Caco-2 (cell line): ENCODE measurements around the gene CARD11. TPM values are rescaled to one million over a fixed set of nuclear protein-coding genes. Genes with fewer than 3 reads are reported as not detected.

Experiments
- BruUV-seq: library from RNA; stranded (reverse); fragments of 400-500 nt; replicated peaks from 2 replicates; lab custom pipeline; 2021; lab: Mats Ljungman, UMichigan
- CTCF ChIA-PET: fragments of 300-600 bp; sonication (Branson Sonifier 250); formaldehyde crosslinking; loops from one replicate; lab custom pipeline; 2022; ENCODE audit warnings: antibody characterized with exemption; lab: Charles Lee
- POLR2A ChIA-PET: fragments of 300-600 bp; sonication (Branson Sonifier 250); formaldehyde crosslinking; loops from one replicate; lab custom pipeline; 2022; ENCODE audit warnings: antibody characterized with exemption; lab: Charles Lee
- DNase-seq, 2 experiments: peaks; one replicate each; pipeline versions ENCODE4 v3.0.0 to v3.0.0-alpha.2; 2020 to 2022
- H3K27me3 ChIP-seq: replicated peaks from 2 replicates; pipeline ENCODE4 v1.6.0; 2011; ENCODE audit warnings: low read length; ENCODE audit not compliant: control insufficient read depth, insufficient read depth
- H3K36me3 ChIP-seq: 2 replicates; pipeline ENCODE4 v1.5.1; 2011; ENCODE audit warnings: low read length; ENCODE audit not compliant: control insufficient read depth, insufficient read depth
- H3K4me1 ChIP-seq: fragments of 250-450 bp; sonication (Bioruptor Pico); 2 replicates; pipeline ENCODE4 v1.5.1; 2020; ENCODE audit warnings: mild to moderate bottlenecking
- H3K4me3 ChIP-seq: 2 replicates; pipeline ENCODE4 v1.5.1; 2011; ENCODE audit warnings: low read depth, mild to moderate bottlenecking, control low read depth, low read length
- H3K9me3 ChIP-seq: fragments of 250-450 bp; sonication (Bioruptor Pico); 2 replicates; pipeline ENCODE4 v1.5.1; 2020; ENCODE audit warnings: mild to moderate bottlenecking, moderate library complexity
- H3K27ac Mint-ChIP-seq: one replicate; pipeline ENCODE4 v1.8.0; 2022; ENCODE audit warnings: mixed read lengths; ENCODE audit not compliant: unreplicated experiment
- H3K27me3 Mint-ChIP-seq: one replicate; pipeline ENCODE4 v1.8.0; 2022; ENCODE audit warnings: mixed read lengths; ENCODE audit not compliant: insufficient read depth, unreplicated experiment
- H3K36me3 Mint-ChIP-seq: one replicate; pipeline ENCODE4 v1.8.0; 2022; ENCODE audit warnings: mild to moderate bottlenecking, mixed read lengths; ENCODE audit not compliant: insufficient read depth, unreplicated experiment
- H3K4me1 Mint-ChIP-seq: one replicate; pipeline ENCODE4 v1.8.0; 2022; ENCODE audit warnings: low read depth, mixed read lengths; ENCODE audit not compliant: unreplicated experiment
- H3K4me3 Mint-ChIP-seq: one replicate; pipeline ENCODE4 v1.8.0; 2022; ENCODE audit warnings: mild to moderate bottlenecking, moderate library complexity, mixed read lengths; ENCODE audit not compliant: unreplicated experiment
- H3K9me3 Mint-ChIP-seq: one replicate; pipeline ENCODE4 v1.8.0; 2022; ENCODE audit warnings: mixed read lengths; ENCODE audit not compliant: unreplicated experiment
- intact Hi-C: fragments of 100-400 bp; cut with micrococcal nuclease; formaldehyde crosslinking; loops from one replicate; pipeline ENCODE4 v1.10.0; 2022; ENCODE audit not compliant: unreplicated experiment
- total RNA-seq: library from RNA; stranded (reverse); gene quantifications from 2 replicates; pipeline ENCODE4 v1.2.3, GENCODE V29; 2022
- TF ChIP-seq, protein P1 (sequence below), 2 experiments: fragments of 200-600 bp in 1 of 2; IDR thresholded peaks; 1 replicate in 1 of 2; 2 replicates in 1 of 2; pipeline versions ENCODE4 v1.5.1 to v1.8.0; 2011 to 2022; ENCODE audit warnings: antibody characterized with exemption in 1 of 2, control low read depth in 1 of 2, inconsistent platforms in 1 of 2, low read depth in 1 of 2, low read length in 1 of 2, mild to moderate bottlenecking in 1 of 2, moderate library complexity in 1 of 2; ENCODE audit not compliant: insufficient read depth in 1 of 2, severe bottlenecking in 1 of 2, unreplicated experiment in 1 of 2

The CARD11 gene
- total RNA-seq, 1 experiment from 2014 or later, result 5.4 TPM

DNA sequence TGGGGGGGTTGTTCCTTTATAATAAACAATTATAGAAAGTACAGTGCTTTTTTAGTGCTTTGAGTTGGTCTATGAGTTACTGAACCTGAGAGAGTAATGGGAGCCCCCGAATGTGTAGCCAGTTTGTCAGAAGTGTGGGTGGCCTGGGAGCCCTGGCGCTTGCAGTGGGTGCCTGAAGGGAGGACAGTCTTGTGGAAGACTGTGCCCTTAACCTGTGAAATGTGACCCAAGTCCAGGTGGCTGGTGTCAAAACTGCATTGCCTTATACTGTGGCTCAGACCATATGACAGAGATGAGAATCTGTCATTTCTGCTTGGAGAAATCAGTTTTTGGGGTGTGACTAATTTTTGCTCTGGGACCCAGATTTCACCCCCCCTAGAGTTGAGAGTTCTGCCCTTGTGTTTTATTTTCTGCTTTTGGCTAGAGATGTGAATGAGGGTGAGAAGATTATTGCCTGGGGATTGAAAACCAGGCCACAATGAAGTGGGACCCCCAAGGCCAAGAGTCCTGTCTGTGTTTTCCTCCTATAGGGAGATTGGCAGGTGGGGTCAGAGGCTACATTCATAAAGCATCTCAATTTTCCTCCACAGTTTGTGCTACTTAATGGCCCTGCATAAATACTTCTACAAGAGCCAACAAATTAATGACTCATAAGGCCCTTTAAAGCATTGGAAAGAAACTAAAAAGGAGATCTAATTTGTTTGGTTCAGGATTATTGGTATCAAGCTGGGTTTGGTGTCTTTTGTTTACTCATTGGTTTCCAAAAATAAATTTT is 24.1 kb upstream of the CARD11 start:
- H3K27ac Mint-ChIP-seq, result no peak overlapping the region
- no peaks in the 10 kb centered on the region for H3K9me3 ChIP-seq

DNA sequence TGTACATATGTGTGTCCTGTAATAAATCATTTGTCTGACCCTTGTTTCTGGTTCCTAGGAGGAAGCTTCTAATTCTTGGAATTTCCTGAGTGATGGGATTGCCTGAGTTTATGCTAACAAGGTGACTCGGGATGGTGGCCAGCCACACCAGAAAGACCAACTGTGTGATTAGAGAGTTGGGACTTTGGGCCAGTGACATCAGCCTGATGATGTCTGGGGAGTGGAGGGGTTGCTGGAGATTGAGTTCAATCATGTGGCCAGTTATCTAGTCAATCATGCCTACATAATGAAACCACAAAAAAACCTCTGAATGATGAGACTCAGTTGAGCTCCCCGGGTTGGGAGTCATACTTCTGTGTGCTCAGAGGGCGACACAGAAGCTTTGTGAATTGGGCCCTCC is 23.5 kb upstream of the CARD11 start:
- BruUV-seq, result no TSS peak
- H3K9me3 ChIP-seq, result no peaks in the 10 kb centered on the region
- Mint-ChIP-seq H3K9me3 (no peaks in the 10 kb centered on the region), H3K27me3 (no peaks in the 10 kb centered on the region), H3K27ac (no peak overlapping the region), H3K36me3 (no peaks in the 10 kb centered on the region), H3K4me3 (no peak overlapping the region), H3K4me1 (no peaks in the 10 kb centered on the region)
- CTCF ChIA-PET, result no interaction called here
- no peaks in the 10 kb centered on the region for H3K4me1 ChIP-seq
- POLR2A ChIA-PET, result no interaction called here
- intact Hi-C loops, result no loop called here
- no peak overlapping the region for H3K4me3 ChIP-seq
- no peak for DNase-seq
- TF ChIP-seq, protein P1, sequence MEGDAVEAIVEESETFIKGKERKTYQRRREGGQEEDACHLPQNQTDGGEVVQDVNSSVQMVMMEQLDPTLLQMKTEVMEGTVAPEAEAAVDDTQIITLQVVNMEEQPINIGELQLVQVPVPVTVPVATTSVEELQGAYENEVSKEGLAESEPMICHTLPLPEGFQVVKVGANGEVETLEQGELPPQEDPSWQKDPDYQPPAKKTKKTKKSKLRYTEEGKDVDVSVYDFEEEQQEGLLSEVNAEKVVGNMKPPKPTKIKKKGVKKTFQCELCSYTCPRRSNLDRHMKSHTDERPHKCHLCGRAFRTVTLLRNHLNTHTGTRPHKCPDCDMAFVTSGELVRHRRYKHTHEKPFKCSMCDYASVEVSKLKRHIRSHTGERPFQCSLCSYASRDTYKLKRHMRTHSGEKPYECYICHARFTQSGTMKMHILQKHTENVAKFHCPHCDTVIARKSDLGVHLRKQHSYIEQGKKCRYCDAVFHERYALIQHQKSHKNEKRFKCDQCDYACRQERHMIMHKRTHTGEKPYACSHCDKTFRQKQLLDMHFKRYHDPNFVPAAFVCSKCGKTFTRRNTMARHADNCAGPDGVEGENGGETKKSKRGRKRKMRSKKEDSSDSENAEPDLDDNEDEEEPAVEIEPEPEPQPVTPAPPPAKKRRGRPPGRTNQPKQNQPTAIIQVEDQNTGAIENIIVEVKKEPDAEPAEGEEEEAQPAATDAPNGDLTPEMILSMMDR (IDR thresholded peaks at IDR 0.05; ENCODE audit: insufficient read depth in 1 of 2, low read depth in 1 of 2, low read length in 1 of 2, severe bottlenecking in 1 of 2, unreplicated experiment in 1 of 2), result no peak
- no peaks in the 10 kb centered on the region for H3K27me3 ChIP-seq
- no peaks in the 10 kb centered on the region for H3K36me3 ChIP-seq

More for the DNA sequence above, 24.1 kb upstream of the CARD11 start:
- no peak overlapping the region for H3K4me3 Mint-ChIP-seq
- DNase-seq, result no peak
- H3K27me3 Mint-ChIP-seq, result peaks cover 3% of the 10 kb centered on the region
- ChIA-PET POLR2A (no interaction called here), CTCF (no interaction called here)
- Histone ChIP-seq H3K4me3 (no peak overlapping the region), H3K4me1 (no peaks in the 10 kb centered on the region), H3K36me3 (no peaks in the 10 kb centered on the region), H3K27me3 (no peaks in the 10 kb centered on the region)
- TF ChIP-seq, protein P1 (IDR thresholded peaks at IDR 0.05; ENCODE audit: insufficient read depth in 1 of 2, low read depth in 1 of 2, low read length in 1 of 2, severe bottlenecking in 1 of 2, unreplicated experiment in 1 of 2), result no peak
- intact Hi-C loops, result no loop called here
- no TSS peak for BruUV-seq
- H3K36me3 Mint-ChIP-seq, result no peaks in the 10 kb centered on the region
- H3K4me1 Mint-ChIP-seq, result no peaks in the 10 kb centered on the region
- H3K9me3 Mint-ChIP-seq, result no peaks in the 10 kb centered on the region

DNA sequence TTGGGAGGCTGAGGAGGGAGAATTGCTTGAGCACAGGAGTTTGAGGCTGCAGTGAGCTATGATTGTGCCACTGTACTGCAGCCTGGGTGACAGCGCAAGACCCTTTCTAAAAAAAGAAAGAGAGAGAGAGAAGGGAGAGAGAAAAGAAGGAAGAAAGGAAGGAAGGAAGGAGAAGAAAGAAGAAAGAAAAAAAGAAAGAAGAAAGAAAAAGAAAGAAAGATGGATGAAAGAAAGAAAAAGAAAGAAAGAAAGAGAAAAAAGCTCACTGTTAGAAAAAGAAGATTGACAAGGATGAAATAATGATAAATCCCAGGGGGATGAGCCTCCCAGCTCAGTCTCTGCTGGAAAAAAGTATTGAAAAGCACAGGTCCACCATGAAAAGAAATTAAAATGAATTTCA is 22.8 kb upstream of the CARD11 start:
- no peaks in the 10 kb centered on the region for H3K4me1 ChIP-seq
- TF ChIP-seq, protein P1 (IDR thresholded peaks at IDR 0.05; ENCODE audit: insufficient read depth in 1 of 2, low read depth in 1 of 2, low read length in 1 of 2, severe bottlenecking in 1 of 2, unreplicated experiment in 1 of 2), result no peak
- Mint-ChIP-seq H3K36me3 (no peaks in the 10 kb centered on the region), H3K27ac (no peak overlapping the region), H3K9me3 (no peaks in the 10 kb centered on the region), H3K27me3 (peaks cover 2% of the 10 kb centered on the region), H3K4me3 (no peak overlapping the region), H3K4me1 (no peaks in the 10 kb centered on the region)
- H3K36me3 ChIP-seq, result no peaks in the 10 kb centered on the region
- DNase-seq, result no peak
- no peaks in the 10 kb centered on the region for H3K27me3 ChIP-seq
- intact Hi-C loops, result no loop called here
- CTCF ChIA-PET, result no interaction called here
- H3K9me3 ChIP-seq, result no peaks in the 10 kb centered on the region
- H3K4me3 ChIP-seq, result no peak overlapping the region
- BruUV-seq, result no TSS peak
- POLR2A ChIA-PET, result no interaction called here
